HEK293 (cell line): ENCODE data around the gene PALB2.

Experiments used
- CTCF ChIP-seq: fragments of 450-650 bp; formaldehyde crosslinking; IDR thresholded peaks from 2 replicates; pipeline ENCODE4 v1.5.1; 2016; ENCODE audit warnings: missing biosample characterization, missing genetic modification characterization
- FEZF1 ChIP-seq: fragments of 450-650 bp; formaldehyde crosslinking; IDR thresholded peaks from 2 replicates; pipeline ENCODE4 v1.5.1; 2016; ENCODE audit warnings: missing biosample characterization, missing genetic modification characterization
- KLF7 ChIP-seq: fragments of 450-650 bp; formaldehyde crosslinking; IDR thresholded peaks from 2 replicates; pipeline ENCODE4 v1.5.1; 2016; ENCODE audit warnings: missing biosample characterization, missing genetic modification characterization, borderline replicate concordance
- SP3 ChIP-seq: fragments of 450-650 bp; formaldehyde crosslinking; IDR thresholded peaks from 2 replicates; pipeline ENCODE4 v1.5.1; 2016; ENCODE audit warnings: missing biosample characterization, missing genetic modification characterization
- YY1 ChIP-seq: fragments of 450-650 bp; formaldehyde crosslinking; IDR thresholded peaks from 2 replicates; pipeline ENCODE4 v1.5.1; 2018; ENCODE audit warnings: missing biosample characterization, missing genetic modification characterization
- ZBTB8A ChIP-seq: fragments of 450-650 bp; formaldehyde crosslinking; IDR thresholded peaks from 2 replicates; pipeline ENCODE4 v1.5.1; 2016; ENCODE audit warnings: missing biosample characterization, missing genetic modification characterization
- ZIC2 ChIP-seq: fragments of 450-650 bp; formaldehyde crosslinking; IDR thresholded peaks from 2 replicates; pipeline ENCODE4 v1.5.1; 2016; ENCODE audit warnings: missing biosample characterization, missing genetic modification characterization
- ZNF121 ChIP-seq: fragments of 450-650 bp; formaldehyde crosslinking; IDR thresholded peaks from 2 replicates; pipeline ENCODE4 v1.5.1; 2016; ENCODE audit warnings: missing biosample characterization, missing genetic modification characterization
- ZNF24 ChIP-seq: fragments of 450-650 bp; formaldehyde crosslinking; IDR thresholded peaks from 2 replicates; pipeline ENCODE4 v1.5.1; 2016; ENCODE audit warnings: missing biosample characterization, missing genetic modification characterization
- ZNF747 ChIP-seq: fragments of 450-650 bp; formaldehyde crosslinking; IDR thresholded peaks from 2 replicates; pipeline ENCODE4 v1.5.1; 2016; ENCODE audit warnings: missing biosample characterization, missing genetic modification characterization
- TF ChIP-seq, protein P1 (sequence below): fragments of 450-650 bp; formaldehyde crosslinking; IDR thresholded peaks from 2 replicates; pipeline ENCODE4 v1.5.1; 2016; ENCODE audit warnings: missing biosample characterization, missing genetic modification characterization

DNA sequence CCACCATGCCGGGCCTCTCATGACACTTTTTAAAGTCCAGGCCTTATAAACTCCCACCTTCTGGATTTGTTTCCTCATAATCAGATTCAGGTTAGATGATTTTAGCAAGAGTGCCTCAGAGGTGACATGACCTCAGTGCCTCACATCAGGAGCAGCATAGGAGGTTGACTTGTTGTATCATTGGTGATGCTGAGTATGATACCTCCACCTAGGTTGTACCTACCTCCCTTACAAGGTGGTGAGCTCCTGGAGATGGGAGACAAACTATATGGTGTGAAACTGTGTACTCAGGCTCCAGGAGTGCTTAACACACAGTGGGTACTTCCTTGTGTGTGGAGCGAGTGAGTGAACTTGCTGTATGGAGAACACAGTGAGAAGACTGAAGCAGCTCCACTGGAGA, 63.6 kb downstream of the PALB2 start:
- TF ChIP-seq CTCF (tag by site-specific recombination) (no peak), ZNF747 (tag by site-specific recombination) (no peak), ZIC2 (tag by site-specific recombination) (no peak), ZNF24 (no peak), ZBTB8A (tag by site-specific recombination) (no peak), SP3 (tag by site-specific recombination) (no peak), FEZF1 (tag by site-specific recombination) (no peak), KLF7 (tag by site-specific recombination) (no peak), YY1 (no peak), ZNF121 (no peak)
- TF ChIP-seq, protein P1, sequence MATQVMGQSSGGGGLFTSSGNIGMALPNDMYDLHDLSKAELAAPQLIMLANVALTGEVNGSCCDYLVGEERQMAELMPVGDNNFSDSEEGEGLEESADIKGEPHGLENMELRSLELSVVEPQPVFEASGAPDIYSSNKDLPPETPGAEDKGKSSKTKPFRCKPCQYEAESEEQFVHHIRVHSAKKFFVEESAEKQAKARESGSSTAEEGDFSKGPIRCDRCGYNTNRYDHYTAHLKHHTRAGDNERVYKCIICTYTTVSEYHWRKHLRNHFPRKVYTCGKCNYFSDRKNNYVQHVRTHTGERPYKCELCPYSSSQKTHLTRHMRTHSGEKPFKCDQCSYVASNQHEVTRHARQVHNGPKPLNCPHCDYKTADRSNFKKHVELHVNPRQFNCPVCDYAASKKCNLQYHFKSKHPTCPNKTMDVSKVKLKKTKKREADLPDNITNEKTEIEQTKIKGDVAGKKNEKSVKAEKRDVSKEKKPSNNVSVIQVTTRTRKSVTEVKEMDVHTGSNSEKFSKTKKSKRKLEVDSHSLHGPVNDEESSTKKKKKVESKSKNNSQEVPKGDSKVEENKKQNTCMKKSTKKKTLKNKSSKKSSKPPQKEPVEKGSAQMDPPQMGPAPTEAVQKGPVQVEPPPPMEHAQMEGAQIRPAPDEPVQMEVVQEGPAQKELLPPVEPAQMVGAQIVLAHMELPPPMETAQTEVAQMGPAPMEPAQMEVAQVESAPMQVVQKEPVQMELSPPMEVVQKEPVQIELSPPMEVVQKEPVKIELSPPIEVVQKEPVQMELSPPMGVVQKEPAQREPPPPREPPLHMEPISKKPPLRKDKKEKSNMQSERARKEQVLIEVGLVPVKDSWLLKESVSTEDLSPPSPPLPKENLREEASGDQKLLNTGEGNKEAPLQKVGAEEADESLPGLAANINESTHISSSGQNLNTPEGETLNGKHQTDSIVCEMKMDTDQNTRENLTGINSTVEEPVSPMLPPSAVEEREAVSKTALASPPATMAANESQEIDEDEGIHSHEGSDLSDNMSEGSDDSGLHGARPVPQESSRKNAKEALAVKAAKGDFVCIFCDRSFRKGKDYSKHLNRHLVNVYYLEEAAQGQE (tag by site-specific recombination) = no peak
